ENCODE data around the gene SAMD4B. TPM values are rescaled to one million over a fixed set of nuclear protein-coding genes. Genes with fewer than 3 reads are reported as not detected.

Gene SAMD4B
- total and polyA plus RNA-seq, 7 donors: 28.4 to 83.6 (median 52.7) TPM

GRCh38 chr19:39314016-39314728 lies 28.0 kb upstream of the SAMD4B start:
- H3K4me3 ChIP-seq: no peak overlapping the region
- TF ChIP-seq POLR2AphosphoS5 (IDR thresholded peaks at IDR 0.05) (no peak), EP300 (IDR thresholded peaks at IDR 0.05) (no peak), CTCF (IDR thresholded peaks at IDR 0.05) (no peak), POLR2A (IDR thresholded peaks at IDR 0.05) (no peak)

GRCh38 chr19:39315933-39316332 lies 26.3 kb upstream of the SAMD4B start:
- no peak for TF ChIP-seq CTCF (IDR thresholded peaks at IDR 0.05)
- TF ChIP-seq POLR2A (IDR thresholded peaks at IDR 0.05): no peak
- no peak for TF ChIP-seq EP300 (IDR thresholded peaks at IDR 0.05)
- TF ChIP-seq POLR2AphosphoS5 (IDR thresholded peaks at IDR 0.05): no peak
- H3K9me3 ChIP-seq: no peaks in the 10 kb centered on the region
- no peak for DNase-seq
- H3K4me3 ChIP-seq: no peak overlapping the region
- H3K27me3 ChIP-seq: peaks cover 0 to 6% (median 0%) of the 10 kb centered on the region in 3 donors
- 94 to 99% methylated on average over 1 of the region's 1 CpG for WGBS, 2 donors
- peaks cover 0 to 14% (median 2%) of the 10 kb centered on the region in 4 donors for H3K36me3 ChIP-seq
- no peak overlapping the region for H3K27ac ChIP-seq
- H3K4me1 ChIP-seq: peaks cover 0 to 12% (median 9%) of the 10 kb centered on the region in 4 donors
- intact Hi-C loops (cut with DNase I): no loop called here

More at GRCh38 chr19:39314016-39314728, 28.0 kb upstream of the SAMD4B start:
- H3K27me3 ChIP-seq: peaks cover 0 to 17% (median 0%) of the 10 kb centered on the region in 3 donors
- no peaks in the 10 kb centered on the region for H3K4me1 ChIP-seq
- intact Hi-C loops (cut with DNase I): no loop called here
- H3K9me3 ChIP-seq: no peaks in the 10 kb centered on the region
- DNase-seq: no peak
- 94 to 96% methylated on average over 64 of the region's 64 CpGs for WGBS, 2 donors
- H3K36me3 ChIP-seq: peaks cover 0 to 14% (median 2%) of the 10 kb centered on the region in 4 donors
- no peak overlapping the region for H3K27ac ChIP-seq

- Histone ChIP-seq H3K9me3 (no peaks in the 10 kb centered on the region), H3K36me3 (peaks cover 0 to 14% (median 2%) of the 10 kb centered on the region in 4 donors), H3K27ac (no peak overlapping the region), H3K4me1 (peaks cover 0 to 12% (median 9%) of the 10 kb centered on the region in 4 donors), H3K4me3 (no peak overlapping the region), H3K27me3 (peaks cover 0 to 6% (median 0%) of the 10 kb centered on the region in 3 donors)
- TF ChIP-seq EP300 (IDR thresholded peaks at IDR 0.05) (no peak), CTCF (IDR thresholded peaks at IDR 0.05) (no peak), POLR2AphosphoS5 (IDR thresholded peaks at IDR 0.05) (no peak), POLR2A (IDR thresholded peaks at IDR 0.05) (no peak)
- no peak for DNase-seq
- intact Hi-C loops (cut with DNase I): no loop called here
- 87 to 90% methylated on average over 12 of the region's 12 CpGs for WGBS, 2 donors
Observed at GRCh38 chr19:39316627-39317321, 25.4 kb upstream of the SAMD4B start.

GRCh38 chr19:39317476-39317875 lies 24.7 kb upstream of the SAMD4B start:
- H3K9me3 ChIP-seq: no peaks in the 10 kb centered on the region
- peaks cover 0 to 14% (median 2%) of the 10 kb centered on the region in 4 donors for H3K36me3 ChIP-seq
- peaks cover 0 to under 1% (median 0%) of the 10 kb centered on the region in 3 donors for H3K27me3 ChIP-seq
- no peak overlapping the region for H3K4me3 ChIP-seq
- no peak overlapping the region for H3K27ac ChIP-seq
- no peak for DNase-seq
- intact Hi-C loops (cut with DNase I): no loop called here
- TF ChIP-seq POLR2AphosphoS5 (IDR thresholded peaks at IDR 0.05) (no peak), EP300 (IDR thresholded peaks at IDR 0.05) (no peak), POLR2A (IDR thresholded peaks at IDR 0.05) (no peak), CTCF (IDR thresholded peaks at IDR 0.05) (no peak)
- H3K4me1 ChIP-seq: peaks cover 0 to 12% (median 9%) of the 10 kb centered on the region in 4 donors
- WGBS, 2 donors: 88 to 96% methylated on average over 4 of the region's 4 CpGs
